ENCODE data around the gene MTX1. TPM values are rescaled to one million over a fixed set of nuclear protein-coding genes. Genes with fewer than 3 reads are reported as not detected.

MTX1 gene
- total RNA-seq, 6 donors from 2014 or later, result 23.0 to 68.4 (median 37.4) TPM

DNA sequence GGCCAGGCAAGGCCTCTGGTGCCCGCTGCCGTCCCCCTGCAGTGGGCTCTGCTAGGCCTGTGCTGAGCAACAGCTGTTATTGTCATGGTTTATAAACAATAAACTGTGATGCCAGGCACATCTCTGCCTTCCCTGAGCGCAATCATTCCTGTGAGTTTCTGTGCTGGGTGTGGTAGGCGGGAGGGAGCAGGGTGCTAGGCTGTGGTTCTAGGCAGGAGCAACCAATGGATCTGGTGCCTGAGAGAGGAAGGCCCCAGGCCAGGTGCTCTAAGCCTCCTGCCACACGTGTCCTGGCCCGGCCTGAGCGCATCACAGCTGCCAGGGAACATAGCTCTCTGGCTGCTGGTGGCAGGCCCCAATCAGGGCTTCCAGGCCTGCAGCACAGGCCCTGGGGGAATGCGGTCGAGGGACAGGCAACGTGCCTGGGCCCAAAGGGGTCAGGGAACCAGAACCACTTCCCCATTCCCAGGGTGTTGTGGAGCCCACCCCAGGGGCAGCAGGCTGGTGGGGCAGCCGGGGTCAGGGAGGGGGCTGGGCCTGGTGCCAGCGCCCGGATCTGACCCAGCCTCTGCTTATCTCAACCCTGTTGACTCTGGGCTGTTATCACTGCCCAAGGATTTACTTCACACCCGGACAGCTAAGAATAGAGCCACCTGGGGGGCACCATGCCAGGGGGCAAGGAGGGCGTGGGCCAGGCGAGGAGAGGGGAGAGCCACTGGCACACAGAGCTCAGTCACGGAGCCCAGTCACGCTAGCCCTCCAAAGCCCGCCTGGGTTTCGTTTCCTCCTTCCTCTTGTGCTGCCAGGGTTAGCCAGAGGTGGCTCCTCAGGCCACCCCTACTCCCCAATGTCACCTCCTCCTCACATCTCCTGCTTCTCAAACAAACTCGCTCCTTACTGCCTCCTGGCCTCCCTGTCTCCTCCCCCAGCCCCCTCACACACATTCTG lies 23.4 kb upstream of the MTX1 start:
- TF ChIP-seq POLR2AphosphoS5 (IDR thresholded peaks at IDR 0.05), result peak in 1 of 2 donors; percentile 25
- TF ChIP-seq, protein P1, sequence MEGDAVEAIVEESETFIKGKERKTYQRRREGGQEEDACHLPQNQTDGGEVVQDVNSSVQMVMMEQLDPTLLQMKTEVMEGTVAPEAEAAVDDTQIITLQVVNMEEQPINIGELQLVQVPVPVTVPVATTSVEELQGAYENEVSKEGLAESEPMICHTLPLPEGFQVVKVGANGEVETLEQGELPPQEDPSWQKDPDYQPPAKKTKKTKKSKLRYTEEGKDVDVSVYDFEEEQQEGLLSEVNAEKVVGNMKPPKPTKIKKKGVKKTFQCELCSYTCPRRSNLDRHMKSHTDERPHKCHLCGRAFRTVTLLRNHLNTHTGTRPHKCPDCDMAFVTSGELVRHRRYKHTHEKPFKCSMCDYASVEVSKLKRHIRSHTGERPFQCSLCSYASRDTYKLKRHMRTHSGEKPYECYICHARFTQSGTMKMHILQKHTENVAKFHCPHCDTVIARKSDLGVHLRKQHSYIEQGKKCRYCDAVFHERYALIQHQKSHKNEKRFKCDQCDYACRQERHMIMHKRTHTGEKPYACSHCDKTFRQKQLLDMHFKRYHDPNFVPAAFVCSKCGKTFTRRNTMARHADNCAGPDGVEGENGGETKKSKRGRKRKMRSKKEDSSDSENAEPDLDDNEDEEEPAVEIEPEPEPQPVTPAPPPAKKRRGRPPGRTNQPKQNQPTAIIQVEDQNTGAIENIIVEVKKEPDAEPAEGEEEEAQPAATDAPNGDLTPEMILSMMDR (IDR thresholded peaks at IDR 0.05), result no peak
- TF ChIP-seq EP300 (IDR thresholded peaks at IDR 0.05), result peak in 2 of 4 donors; percentile 45 to 51
- peak in 2 of 4 donors; percentile 15 to 26 for TF ChIP-seq POLR2A (IDR thresholded peaks at IDR 0.05)
- H3K9me3 ChIP-seq, result no peaks in the 10 kb centered on the region
- ATAC-seq (ENCODE audit: low FRiP score in 2 of 2) (peak; percentile 76 to 83), DNase-seq (peak; percentile 81 to 85)
- H3K4me3 ChIP-seq, result peak overlapping the region in 1 of 4 donors; percentile 50
- H3K4me1 ChIP-seq, result peaks cover 11 to 25% (median 16%) of the 10 kb centered on the region in 4 donors
- H3K27ac ChIP-seq, result peak overlapping the region; percentile 44 to 84 (median 74)
- H3K27me3 ChIP-seq, result no peaks in the 10 kb centered on the region
- WGBS, 2 donors, result 32 to 61% methylated on average over 9 to 19 of the region's 21 CpGs
- H3K36me3 ChIP-seq, result no peaks in the 10 kb centered on the region

DNA sequence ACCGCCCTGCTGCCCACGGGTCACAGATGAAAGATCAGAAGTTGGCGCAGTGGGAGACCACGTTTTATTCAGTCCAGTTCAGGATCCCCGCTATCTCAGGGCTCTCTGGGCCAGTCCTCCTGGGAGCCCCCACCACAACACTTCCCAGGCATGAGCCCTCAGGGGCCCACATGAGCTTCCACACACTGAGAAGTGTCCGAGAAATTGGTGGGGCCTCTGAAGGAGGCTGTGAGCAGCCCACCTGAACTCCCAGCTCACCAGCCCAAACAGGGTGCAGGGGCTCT lies 22.8 kb upstream of the MTX1 start:
- DNase-seq (no peak), ATAC-seq (ENCODE audit: low FRiP score in 2 of 2) (no peak)
- H3K27ac ChIP-seq, result peak overlapping the region; percentile 44 to 84 (median 74)

DNA sequence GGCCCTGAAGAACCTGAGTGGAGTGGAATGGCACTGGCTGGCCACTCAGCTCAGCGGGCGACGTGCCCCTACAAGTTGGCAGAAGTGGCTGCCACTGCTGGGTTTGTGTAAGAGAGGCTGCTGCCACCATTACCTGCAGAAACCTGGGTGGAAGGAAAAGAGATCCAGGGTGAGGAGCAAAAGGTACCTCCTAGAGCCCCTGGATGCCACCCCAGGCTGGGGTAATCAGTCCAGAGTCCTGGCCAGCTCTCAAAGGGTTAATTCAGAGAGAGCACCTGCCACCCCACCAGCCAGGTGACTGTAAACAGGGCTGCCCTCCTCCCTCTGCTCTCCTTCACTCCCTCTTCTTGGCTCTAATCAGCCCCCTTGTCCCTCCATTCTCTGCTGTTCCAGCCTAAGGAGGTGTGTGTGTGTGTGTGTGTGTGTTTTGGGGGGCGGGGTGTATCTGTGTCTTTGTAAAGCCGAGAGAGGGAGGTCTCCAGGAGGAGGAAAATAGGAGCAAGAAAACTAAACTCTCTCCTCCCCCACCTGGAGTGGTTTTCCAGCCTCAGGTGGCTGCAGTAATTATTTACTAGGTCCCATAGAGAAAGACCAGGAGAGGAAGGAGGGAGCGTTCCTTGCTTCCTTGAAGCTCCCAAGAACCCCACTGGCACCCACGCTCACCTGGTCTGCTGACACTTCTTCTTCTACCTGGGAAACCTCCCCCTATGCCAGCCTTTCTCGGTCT lies 22.3 kb upstream of the MTX1 start:
- DNase-seq (peak in 1 of 2 donors; percentile 54), ATAC-seq (ENCODE audit: low FRiP score in 2 of 2) (peak; percentile 8 to 12)
- peaks cover 11 to 25% (median 16%) of the 10 kb centered on the region in 4 donors for H3K4me1 ChIP-seq
- H3K4me3 ChIP-seq, result peak overlapping the region in 3 of 4 donors; percentile 23 to 50 (median 40)
- H3K9me3 ChIP-seq, result no peaks in the 10 kb centered on the region
- no peaks in the 10 kb centered on the region for H3K27me3 ChIP-seq
- TF ChIP-seq POLR2AphosphoS5 (IDR thresholded peaks at IDR 0.05) (no peak), POLR2A (IDR thresholded peaks at IDR 0.05) (peak in 1 of 4 donors; percentile 27)
- WGBS, 2 donors, result 54 to 58% methylated on average over 8 of the region's 8 CpGs
- H3K27ac ChIP-seq, result peak overlapping the region; percentile 44 to 84 (median 74)
- H3K36me3 ChIP-seq, result no peaks in the 10 kb centered on the region

More for the DNA sequence above, 22.8 kb upstream of the MTX1 start:
- Histone ChIP-seq H3K27me3 (no peaks in the 10 kb centered on the region), H3K36me3 (no peaks in the 10 kb centered on the region), H3K4me3 (peak overlapping the region in 1 of 4 donors; percentile 50), H3K9me3 (no peaks in the 10 kb centered on the region), H3K4me1 (peaks cover 11 to 25% (median 16%) of the 10 kb centered on the region in 4 donors)
- TF ChIP-seq, protein P1 (IDR thresholded peaks at IDR 0.05), result no peak
- no peak for TF ChIP-seq POLR2AphosphoS5 (IDR thresholded peaks at IDR 0.05)
- no peak for TF ChIP-seq POLR2A (IDR thresholded peaks at IDR 0.05)
- TF ChIP-seq EP300 (IDR thresholded peaks at IDR 0.05), result no peak
- 62 to 63% methylated on average over 6 of the region's 6 CpGs for WGBS, 2 donors

DNA sequence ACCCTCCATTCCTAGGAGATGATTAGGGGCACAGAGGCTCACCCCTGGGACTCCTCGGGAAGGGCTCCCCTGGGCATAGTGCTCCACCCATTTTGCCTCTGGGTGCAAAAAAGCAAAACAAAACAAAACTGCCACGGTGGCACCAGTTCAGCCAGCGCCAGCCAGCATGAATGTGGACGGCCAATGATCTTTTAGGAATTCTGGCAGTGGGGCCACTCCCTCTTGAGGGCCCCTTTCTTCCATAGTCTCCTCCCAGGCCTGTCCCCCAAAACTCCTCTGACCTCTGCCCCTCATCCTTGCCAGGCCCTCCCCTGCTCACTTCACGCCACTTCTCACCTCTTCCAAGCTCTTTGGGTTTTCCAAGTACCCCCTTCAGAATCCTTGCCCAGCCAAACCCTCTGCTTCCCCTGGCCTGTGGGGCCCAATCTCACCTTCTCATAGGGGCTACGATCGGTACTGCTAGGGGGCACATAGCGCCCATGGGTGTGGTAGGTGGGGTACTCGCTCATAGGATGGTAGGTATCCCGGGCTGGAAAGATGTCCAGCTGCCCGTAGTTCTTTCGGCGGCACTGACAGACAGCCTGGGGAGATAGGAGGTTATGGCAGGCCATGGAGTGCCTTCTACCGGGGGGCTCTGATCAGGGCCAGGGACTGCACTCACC lies 21.6 kb upstream of the MTX1 start:
- H3K27me3 ChIP-seq, result no peaks in the 10 kb centered on the region
- H3K9me3 ChIP-seq, result no peaks in the 10 kb centered on the region
- peak overlapping the region in 3 of 4 donors; percentile 23 to 50 (median 40) for H3K4me3 ChIP-seq
- ATAC-seq (ENCODE audit: low FRiP score in 2 of 2) (peak; percentile 22 to 48), DNase-seq (no peak)
- peak overlapping the region; percentile 44 to 84 (median 74) for H3K27ac ChIP-seq
- WGBS, 2 donors, result 58 to 61% methylated on average over 7 to 14 of the region's 14 CpGs
- no peak for TF ChIP-seq POLR2A (IDR thresholded peaks at IDR 0.05)
- TF ChIP-seq, protein P1 (IDR thresholded peaks at IDR 0.05), result peak in 1 of 6 experiments; percentile 22
- no peaks in the 10 kb centered on the region for H3K36me3 ChIP-seq
- peaks cover 11 to 25% (median 16%) of the 10 kb centered on the region in 4 donors for H3K4me1 ChIP-seq

All from upper lobe of left lung (tissue), 6 donors.